ENCODE results near the gene UTP3. TPM values are rescaled to one million over a fixed set of nuclear protein-coding genes. Genes with fewer than 3 reads are reported as not detected.

Gene UTP3
- total and polyA plus RNA-seq, 9 of the 15 experiments (the other 6 are each of a cell fraction or from before 2014, with no cell fraction given): 11.9 to 69.3 (median 34.0) TPM

DNA sequence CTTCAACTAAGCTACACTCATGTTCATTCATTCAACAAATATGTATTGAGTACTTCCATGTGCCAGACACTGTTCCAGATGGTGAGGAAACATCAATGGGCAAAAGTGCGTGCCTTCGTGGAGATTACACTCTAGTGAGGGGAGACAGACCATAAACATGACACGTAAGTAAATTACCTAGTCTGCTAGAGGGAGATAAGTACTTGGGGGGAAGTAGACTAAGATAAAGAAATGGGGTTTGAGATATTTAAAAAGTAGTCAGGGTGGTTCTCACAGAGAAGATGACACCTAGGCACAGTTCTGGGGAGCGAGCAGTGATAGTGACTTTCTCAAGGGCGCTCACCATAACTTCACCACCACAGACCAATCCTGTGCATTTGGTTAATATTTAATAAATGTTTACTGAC lies 33.7 kb upstream of the UTP3 start (continued):
- TF ChIP-seq, protein P1, sequence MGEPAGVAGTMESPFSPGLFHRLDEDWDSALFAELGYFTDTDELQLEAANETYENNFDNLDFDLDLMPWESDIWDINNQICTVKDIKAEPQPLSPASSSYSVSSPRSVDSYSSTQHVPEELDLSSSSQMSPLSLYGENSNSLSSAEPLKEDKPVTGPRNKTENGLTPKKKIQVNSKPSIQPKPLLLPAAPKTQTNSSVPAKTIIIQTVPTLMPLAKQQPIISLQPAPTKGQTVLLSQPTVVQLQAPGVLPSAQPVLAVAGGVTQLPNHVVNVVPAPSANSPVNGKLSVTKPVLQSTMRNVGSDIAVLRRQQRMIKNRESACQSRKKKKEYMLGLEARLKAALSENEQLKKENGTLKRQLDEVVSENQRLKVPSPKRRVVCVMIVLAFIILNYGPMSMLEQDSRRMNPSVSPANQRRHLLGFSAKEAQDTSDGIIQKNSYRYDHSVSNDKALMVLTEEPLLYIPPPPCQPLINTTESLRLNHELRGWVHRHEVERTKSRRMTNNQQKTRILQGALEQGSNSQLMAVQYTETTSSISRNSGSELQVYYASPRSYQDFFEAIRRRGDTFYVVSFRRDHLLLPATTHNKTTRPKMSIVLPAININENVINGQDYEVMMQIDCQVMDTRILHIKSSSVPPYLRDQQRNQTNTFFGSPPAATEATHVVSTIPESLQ (CRISPR knock-in tag; IDR thresholded peaks at IDR 0.05): no peak
- TF ChIP-seq KDM4B (IDR thresholded peaks at IDR 0.05; ENCODE audit: borderline replicate concordance in 2 of 2, low read depth in 1 of 2) (no peak), HDAC3 (IDR thresholded peaks at IDR 0.05; ENCODE audit: borderline replicate concordance, partially characterized antibody) (peak; percentile 73), ZKSCAN8 (CRISPR knock-in tag; IDR thresholded peaks at IDR 0.05) (no peak), ZNF316 (IDR thresholded peaks at IDR 0.05) (peak; percentile 90), ZNF124 (CRISPR knock-in tag; IDR thresholded peaks at IDR 0.05) (no peak), ARID2 (IDR thresholded peaks at IDR 0.05) (no peak), RBM15 (IDR thresholded peaks at IDR 0.05; ENCODE audit: insufficient read depth, low read length) (no peak), XRCC4 (IDR thresholded peaks at IDR 0.05; ENCODE audit: extremely low read depth, insufficient read depth, insufficient read length) (no peak), RCOR1 (IDR thresholded peaks at IDR 0.05; ENCODE audit: borderline replicate concordance in 1 of 2, low read depth in 2 of 2, low read length in 2 of 2) (peak in 1 of 2 experiments; percentile 67; a peak in 2 of 4 replicates), ZFX (CRISPR knock-in tag; IDR thresholded peaks at IDR 0.05) (no peak), GATAD2A (IDR thresholded peaks at IDR 0.05) (no peak), SAFB2 (IDR thresholded peaks at IDR 0.05; ENCODE audit: borderline replicate concordance, low read depth, low read length, severe bottlenecking) (no peak), ZBTB1 (CRISPR knock-in tag; IDR thresholded peaks at IDR 0.05; ENCODE audit: borderline replicate concordance, low read depth) (no peak), STAT5A (IDR thresholded peaks at IDR 0.05; ENCODE audit: borderline replicate concordance, low read length) (peak; percentile 79)
- TF ChIP-seq, protein P2, sequence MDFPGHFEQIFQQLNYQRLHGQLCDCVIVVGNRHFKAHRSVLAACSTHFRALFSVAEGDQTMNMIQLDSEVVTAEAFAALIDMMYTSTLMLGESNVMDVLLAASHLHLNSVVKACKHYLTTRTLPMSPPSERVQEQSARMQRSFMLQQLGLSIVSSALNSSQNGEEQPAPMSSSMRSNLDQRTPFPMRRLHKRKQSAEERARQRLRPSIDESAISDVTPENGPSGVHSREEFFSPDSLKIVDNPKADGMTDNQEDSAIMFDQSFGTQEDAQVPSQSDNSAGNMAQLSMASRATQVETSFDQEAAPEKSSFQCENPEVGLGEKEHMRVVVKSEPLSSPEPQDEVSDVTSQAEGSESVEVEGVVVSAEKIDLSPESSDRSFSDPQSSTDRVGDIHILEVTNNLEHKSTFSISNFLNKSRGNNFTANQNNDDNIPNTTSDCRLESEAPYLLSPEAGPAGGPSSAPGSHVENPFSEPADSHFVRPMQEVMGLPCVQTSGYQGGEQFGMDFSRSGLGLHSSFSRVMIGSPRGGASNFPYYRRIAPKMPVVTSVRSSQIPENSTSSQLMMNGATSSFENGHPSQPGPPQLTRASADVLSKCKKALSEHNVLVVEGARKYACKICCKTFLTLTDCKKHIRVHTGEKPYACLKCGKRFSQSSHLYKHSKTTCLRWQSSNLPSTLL (IDR thresholded peaks at IDR 0.05): no peak
- TF ChIP-seq, protein P3, sequence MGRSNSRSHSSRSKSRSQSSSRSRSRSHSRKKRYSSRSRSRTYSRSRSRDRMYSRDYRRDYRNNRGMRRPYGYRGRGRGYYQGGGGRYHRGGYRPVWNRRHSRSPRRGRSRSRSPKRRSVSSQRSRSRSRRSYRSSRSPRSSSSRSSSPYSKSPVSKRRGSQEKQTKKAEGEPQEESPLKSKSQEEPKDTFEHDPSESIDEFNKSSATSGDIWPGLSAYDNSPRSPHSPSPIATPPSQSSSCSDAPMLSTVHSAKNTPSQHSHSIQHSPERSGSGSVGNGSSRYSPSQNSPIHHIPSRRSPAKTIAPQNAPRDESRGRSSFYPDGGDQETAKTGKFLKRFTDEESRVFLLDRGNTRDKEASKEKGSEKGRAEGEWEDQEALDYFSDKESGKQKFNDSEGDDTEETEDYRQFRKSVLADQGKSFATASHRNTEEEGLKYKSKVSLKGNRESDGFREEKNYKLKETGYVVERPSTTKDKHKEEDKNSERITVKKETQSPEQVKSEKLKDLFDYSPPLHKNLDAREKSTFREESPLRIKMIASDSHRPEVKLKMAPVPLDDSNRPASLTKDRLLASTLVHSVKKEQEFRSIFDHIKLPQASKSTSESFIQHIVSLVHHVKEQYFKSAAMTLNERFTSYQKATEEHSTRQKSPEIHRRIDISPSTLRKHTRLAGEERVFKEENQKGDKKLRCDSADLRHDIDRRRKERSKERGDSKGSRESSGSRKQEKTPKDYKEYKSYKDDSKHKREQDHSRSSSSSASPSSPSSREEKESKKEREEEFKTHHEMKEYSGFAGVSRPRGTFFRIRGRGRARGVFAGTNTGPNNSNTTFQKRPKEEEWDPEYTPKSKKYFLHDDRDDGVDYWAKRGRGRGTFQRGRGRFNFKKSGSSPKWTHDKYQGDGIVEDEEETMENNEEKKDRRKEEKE (IDR thresholded peaks at IDR 0.05; ENCODE audit: borderline replicate concordance in 1 of 2, control insufficient read depth in 1 of 2, low read depth in 2 of 2, low read length in 1 of 2): no peak
- TF ChIP-seq, protein P4, sequence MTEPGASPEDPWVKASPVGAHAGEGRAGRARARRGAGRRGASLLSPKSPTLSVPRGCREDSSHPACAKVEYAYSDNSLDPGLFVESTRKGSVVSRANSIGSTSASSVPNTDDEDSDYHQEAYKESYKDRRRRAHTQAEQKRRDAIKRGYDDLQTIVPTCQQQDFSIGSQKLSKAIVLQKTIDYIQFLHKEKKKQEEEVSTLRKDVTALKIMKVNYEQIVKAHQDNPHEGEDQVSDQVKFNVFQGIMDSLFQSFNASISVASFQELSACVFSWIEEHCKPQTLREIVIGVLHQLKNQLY (CRISPR knock-in tag; conservative IDR thresholded peaks at IDR 0.05): no peak
- TF ChIP-seq, protein P5, sequence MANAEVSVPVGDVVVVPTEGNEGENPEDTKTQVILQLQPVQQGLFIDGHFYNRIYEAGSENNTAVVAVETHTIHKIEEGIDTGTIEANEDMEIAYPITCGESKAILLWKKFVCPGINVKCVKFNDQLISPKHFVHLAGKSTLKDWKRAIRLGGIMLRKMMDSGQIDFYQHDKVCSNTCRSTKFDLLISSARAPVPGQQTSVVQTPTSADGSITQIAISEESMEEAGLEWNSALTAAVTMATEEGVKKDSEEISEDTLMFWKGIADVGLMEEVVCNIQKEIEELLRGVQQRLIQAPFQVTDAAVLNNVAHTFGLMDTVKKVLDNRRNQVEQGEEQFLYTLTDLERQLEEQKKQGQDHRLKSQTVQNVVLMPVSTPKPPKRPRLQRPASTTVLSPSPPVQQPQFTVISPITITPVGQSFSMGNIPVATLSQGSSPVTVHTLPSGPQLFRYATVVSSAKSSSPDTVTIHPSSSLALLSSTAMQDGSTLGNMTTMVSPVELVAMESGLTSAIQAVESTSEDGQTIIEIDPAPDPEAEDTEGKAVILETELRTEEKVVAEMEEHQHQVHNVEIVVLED (CRISPR knock-in tag; IDR thresholded peaks at IDR 0.05): no peak

All from K562 (cell line).